IMR-90 (cell line): ENCODE results near the gene HARS2. TPM values are rescaled to one million over a fixed set of nuclear protein-coding genes. Genes with fewer than 3 reads are reported as not detected.

Source experiments
- ATAC-seq: fragments of 200-7000 bp; cut with Tn5 transposase; 2 replicates; pipeline ENCODE4 v1.9.1; 2020; ENCODE audit warnings: low read depth, mild to moderate bottlenecking, moderate library complexity
- BruUV-seq: library from RNA; stranded (reverse); fragments of 400-500 nt; replicated peaks from 2 replicates; lab custom pipeline; 2021; lab: Mats Ljungman, UMichigan
- CTCF ChIA-PET: fragments of 300-600 bp; formaldehyde crosslinking; extraction: SDS; loops from one replicate; lab custom pipeline; 2021; ENCODE audit warnings: antibody characterized with exemption; lab: Yijun Ruan, JAX
- POLR2A ChIA-PET: fragments of 300-600 bp; sonication (Branson Sonifier 250); formaldehyde crosslinking; loops from one replicate; lab custom pipeline; 2022; ENCODE audit warnings: antibody characterized with exemption; ENCODE audit not compliant: unreplicated experiment; lab: Charles Lee
- DNase-seq: peaks from one replicate; pipeline ENCODE4 v3.0.0; 2013
- H2AFZ ChIP-seq: replicated peaks from 2 replicates; pipeline ENCODE3; 2013; ENCODE audit warnings: low read length, mild to moderate bottlenecking; ENCODE audit not compliant: poor library complexity
- H2AK5ac ChIP-seq: 2 replicates; pipeline ENCODE4 v1.6.1; 2013; ENCODE audit warnings: low read depth, low read length, inconsistent platforms
- H2AK9ac ChIP-seq: replicated peaks from 2 replicates; pipeline ENCODE3; 2013; ENCODE audit warnings: mild to moderate bottlenecking, low read depth, low read length, moderate library complexity; ENCODE audit not compliant: poor library complexity
- H2BK120ac ChIP-seq: 2 replicates; pipeline ENCODE4 v1.6.1; 2013; ENCODE audit warnings: low read depth, low read length, inconsistent platforms
- H2BK15ac ChIP-seq: 3 replicates; pipeline ENCODE4 v1.6.1; 2013; ENCODE audit warnings: low read depth, low read length, inconsistent platforms
- H2BK20ac ChIP-seq: 2 replicates; pipeline ENCODE4 v1.6.1; 2013; ENCODE audit warnings: low read depth, mild to moderate bottlenecking, inconsistent platforms, low read length, moderate library complexity
- H2BK5ac ChIP-seq: 2 replicates; pipeline ENCODE4 v1.6.1; 2013; ENCODE audit warnings: mild to moderate bottlenecking, low read depth, low read length, inconsistent platforms; ENCODE audit not compliant: poor library complexity, severe bottlenecking
- H3K14ac ChIP-seq: replicated peaks from 2 replicates; pipeline ENCODE4 v1.6.1; 2013; ENCODE audit warnings: low read depth, low read length, inconsistent platforms
- H3K18ac ChIP-seq: 2 replicates; pipeline ENCODE4 v1.6.1; 2013; ENCODE audit warnings: low read depth, low read length, control low read depth
- H3K23ac ChIP-seq: 2 replicates; pipeline ENCODE4 v1.6.1; 2013; ENCODE audit warnings: low read depth, low read length, inconsistent platforms
- H3K27ac ChIP-seq: 2 replicates; pipeline ENCODE4 v1.5.1; 2013; ENCODE audit warnings: mild to moderate bottlenecking, control low read depth, low read length; ENCODE audit not compliant: insufficient read depth
- H3K27me3 ChIP-seq: 2 replicates; pipeline ENCODE4 v1.6.1; 2013; ENCODE audit warnings: low read length; ENCODE audit not compliant: control insufficient read depth, insufficient read depth
- H3K36me3 ChIP-seq: 2 replicates; pipeline ENCODE4 v1.6.1; 2013; ENCODE audit warnings: low read length, mixed read lengths; ENCODE audit not compliant: control insufficient read depth, insufficient read depth
- H3K4ac ChIP-seq: 2 replicates; pipeline ENCODE4 v1.6.1; 2013; ENCODE audit warnings: low read depth, low read length, inconsistent platforms
- H3K4me1 ChIP-seq: 2 replicates; pipeline ENCODE4 v1.6.1; 2013; ENCODE audit warnings: low read length, mixed read lengths; ENCODE audit not compliant: control insufficient read depth, insufficient read depth
- H3K4me2 ChIP-seq: 2 replicates; pipeline ENCODE4 v1.6.1; 2013; ENCODE audit warnings: low read depth, mild to moderate bottlenecking, control low read depth, low read length, moderate library complexity
- H3K4me3 ChIP-seq: 2 replicates; pipeline ENCODE4 v1.5.1; 2013; ENCODE audit warnings: low read depth, mild to moderate bottlenecking, control low read depth, low read length, moderate library complexity; ENCODE audit not compliant: insufficient read depth
- H3K56ac ChIP-seq: 2 replicates; pipeline ENCODE4 v1.6.1; 2013; ENCODE audit warnings: low read length, inconsistent platforms; ENCODE audit not compliant: insufficient read depth; ENCODE audit errors: extremely low read depth
- H3K79me1 ChIP-seq, 2 experiments: 2 replicates each; pipeline ENCODE4 v1.6.1; 2013; ENCODE audit warnings: low read length in 2 of 2, inconsistent platforms in 1 of 2, low read depth in 1 of 2
- H3K9ac ChIP-seq: 2 replicates; pipeline ENCODE4 v1.6.1; 2013; ENCODE audit warnings: low read depth, low read length, control low read depth
- H3K9me1 ChIP-seq: 2 replicates; pipeline ENCODE4 v1.6.1; 2013; ENCODE audit warnings: low read length, inconsistent platforms; ENCODE audit not compliant: insufficient read depth
- H3K9me3 ChIP-seq: 2 replicates; pipeline ENCODE4 v1.6.1; 2013; ENCODE audit warnings: low read length; ENCODE audit not compliant: control insufficient read depth, insufficient read depth
- H4K20me1 ChIP-seq: 2 replicates; pipeline ENCODE4 v1.6.1; 2013; ENCODE audit warnings: low read length, inconsistent platforms; ENCODE audit not compliant: insufficient read depth
- H4K5ac ChIP-seq: 2 replicates; pipeline ENCODE4 v1.6.1; 2013; ENCODE audit warnings: mild to moderate bottlenecking, low read depth, low read length, control low read depth
- H4K8ac ChIP-seq, 2 experiments: 2 replicates each; pipeline ENCODE4 v1.6.1; 2013; ENCODE audit warnings: low read depth in 2 of 2, low read length in 2 of 2, control low read depth in 1 of 2, inconsistent platforms in 1 of 2
- H4K91ac ChIP-seq: 2 replicates; pipeline ENCODE4 v1.6.1; 2013; ENCODE audit warnings: low read depth, low read length, inconsistent platforms; ENCODE audit not compliant: insufficient read depth
- BHLHE40 ChIP-seq: fragments of 150-350 bp; IDR thresholded peaks from 2 replicates; pipeline ENCODE4 v1.6.1; 2016; ENCODE audit warnings: mild to moderate bottlenecking, low read depth, low read length
- CEBPB ChIP-seq: IDR thresholded peaks from 2 replicates; pipeline ENCODE4 v1.6.1; 2012; ENCODE audit warnings: low read depth, low read length, improper control_type of control experiment
- CTCF ChIP-seq: conservative IDR thresholded peaks from 2 replicates; pipeline ENCODE4 v1.5.1; 2012; ENCODE audit warnings: mild to moderate bottlenecking, low read depth, low read length, improper control_type of control experiment
- FOS ChIP-seq: fragments of 150-350 bp; IDR thresholded peaks from 2 replicates; pipeline ENCODE4 v1.6.1; 2016; ENCODE audit warnings: low read depth, low read length
- MAZ ChIP-seq: IDR thresholded peaks from 2 replicates; pipeline ENCODE4 v1.6.1; 2012; ENCODE audit warnings: low read depth, mild to moderate bottlenecking, low read length, improper control_type of control experiment, moderate library complexity, borderline replicate concordance
- NFE2L2 ChIP-seq: fragments of 150-350 bp; IDR thresholded peaks from 2 replicates; pipeline ENCODE4 v1.6.1; 2016; ENCODE audit warnings: low read depth, mild to moderate bottlenecking, low read length
- POLR2A ChIP-seq: IDR thresholded peaks from 2 replicates; pipeline ENCODE4 v1.6.1; 2012; ENCODE audit warnings: mild to moderate bottlenecking, low read depth, low read length
- RAD21 ChIP-seq: IDR thresholded peaks from 2 replicates; pipeline ENCODE4 v1.6.1; 2012; ENCODE audit warnings: low read length, improper control_type of control experiment
- RCOR1 ChIP-seq: IDR thresholded peaks from 2 replicates; pipeline ENCODE4 v1.6.1; 2012; ENCODE audit warnings: mild to moderate bottlenecking, low read length, improper control_type of control experiment; ENCODE audit not compliant: insufficient replicate concordance
- RFX5 ChIP-seq: IDR thresholded peaks from 2 replicates; pipeline ENCODE4 v1.8.0; 2012; ENCODE audit warnings: low read depth, mild to moderate bottlenecking, low read length, moderate library complexity
- SMC3 ChIP-seq: fragments of 150-350 bp; IDR thresholded peaks from 2 replicates; pipeline ENCODE4 v1.6.1; 2016; ENCODE audit warnings: low read depth, mild to moderate bottlenecking, antibody characterized with exemption, low read length, moderate library complexity
- USF2 ChIP-seq: fragments of 150-350 bp; IDR thresholded peaks from 2 replicates; pipeline ENCODE4 v1.6.1; 2017; ENCODE audit warnings: mild to moderate bottlenecking, antibody characterized with exemption, low read length, low read depth
- WGBS, 2 experiments: methylation state at CpG; one replicate each; pipeline versions ENCODE4 v1.1.5 to v1.1.7; 2013; ENCODE audit warnings: missing lambda C conversion rate in 2 of 2; ENCODE audit not compliant: insufficient read length in 1 of 2; ENCODE audit errors: extremely low coverage in 2 of 2; 5-methylcytosine and 5-hydroxymethylcytosine counted together
- dilution Hi-C: fragments of 300-500 bp; cut with HindIII; formaldehyde crosslinking; loops from one replicate; pipeline ENCODE4 v1.14.3; 2018; ENCODE audit warnings: low sequenced_read_pairs; ENCODE audit not compliant: unreplicated experiment
- in situ Hi-C: fragments of 300-500 bp; cut with MboI; formaldehyde crosslinking; loops from 3 replicates; pipeline ENCODE4 v1.14.3; 2019; ENCODE audit warnings: low sequenced_read_pairs, inconsistent platforms, mixed read lengths
- intact Hi-C: fragments of 100-400 bp; cut with micrococcal nuclease; formaldehyde crosslinking; loops from 2 replicates; pipeline ENCODE4 v1.10.0; 2022
- polyA plus RNA-seq, 3 experiments: library from polyadenylated mRNA; depleted of rRNA; stranded (reverse); fragments of >200 nt; gene quantifications; 2 replicates each; pipeline ENCODE4 v1.2.3, GENCODE V29; 2012; ENCODE audit warnings: low replicate concordance in 1 of 3
- total RNA-seq: library from RNA; depleted of rRNA; stranded (reverse); fragments of >200 nt; gene quantifications from 2 replicates; pipeline ENCODE4 v1.2.3, GENCODE V29; 2012
- TF ChIP-seq, protein P1 (sequence below): fragments of 150-350 bp; IDR thresholded peaks from 2 replicates; pipeline ENCODE4 v1.6.1; 2016; ENCODE audit warnings: low read depth, mild to moderate bottlenecking, low read length, moderate library complexity, borderline replicate concordance

The HARS2 gene
- total and polyA plus RNA-seq, 2 of the 4 experiments (the other 2 are of a cell fraction), result 30.1 to 33.0 TPM

DNA sequence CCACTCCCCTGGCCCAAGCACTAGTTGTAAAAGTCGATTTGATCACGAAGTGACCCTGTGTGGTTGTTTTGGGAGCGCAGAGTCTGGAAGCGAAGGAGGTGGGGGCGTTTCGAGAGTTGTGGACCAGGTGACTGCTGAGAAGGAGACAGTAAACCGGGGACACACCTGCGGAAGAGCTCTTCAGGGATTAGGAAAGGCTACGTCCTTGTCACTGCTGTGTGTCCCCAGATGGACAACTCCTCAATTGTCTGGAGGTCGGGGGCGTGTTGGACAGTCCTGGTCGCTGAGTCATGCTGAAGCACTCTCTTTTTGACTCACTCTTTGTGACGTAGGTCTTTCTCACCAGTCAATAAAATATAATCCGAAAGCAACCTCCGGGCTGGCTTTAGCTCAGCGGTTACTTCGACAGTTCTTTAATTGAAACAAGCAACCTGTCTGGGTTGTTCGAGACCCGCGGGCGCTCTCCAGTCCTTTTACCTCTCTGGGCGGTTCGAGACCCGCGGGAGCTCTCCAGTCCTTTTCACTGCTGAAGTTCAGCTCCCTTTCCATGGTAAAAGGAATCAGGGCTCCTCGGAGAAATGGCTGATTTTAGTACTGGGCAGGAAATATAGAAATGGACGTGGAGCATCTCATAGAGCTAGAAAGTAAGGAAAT is 19.8 kb downstream of the HARS2 start:
- ChIA-PET CTCF (interaction anchor here (0.5 to 0.6 kb wide), 2 partner anchors 9 to 857 kb away, joined by 3 to 4 read pairs; no protein-coding TSS in a partner anchor), POLR2A (interaction anchor here (0.9 kb wide), 1 partner anchor 11 kb away, joined by 4 read pairs; the partner anchor contains the start of gene ZMAT2)
- ATAC-seq (peak; percentile 98), DNase-seq (peak; percentile 97)
- Histone ChIP-seq H3K27ac (peak overlapping the region; percentile 77), H2BK20ac (peak overlapping the region; percentile 30; the same call in 1 of the 2 replicates), H3K9me1 (no peaks in the 10 kb centered on the region), H3K18ac (peak overlapping the region; percentile 47), H2AK5ac (no peak overlapping the region), H4K91ac (0 out of 2 replicates have a peak overlapping the region, but pooled peaks have one; percentile 27), H2AFZ (peak overlapping the region; percentile 84), H4K8ac (peak overlapping the region in 1 of 2 experiments; percentile 67; a peak in 2 of 4 replicates), H3K9ac (peak overlapping the region; percentile 72), H3K23ac (0 out of 2 replicates have a peak overlapping the region, but pooled peaks have one; percentile 6), H3K36me3 (peaks cover 2% of the 10 kb centered on the region), H3K4me3 (peak overlapping the region; percentile 60), H3K4me2 (peak overlapping the region; percentile 81), H3K4me1 (no peaks in the 10 kb centered on the region), H3K79me1 (no peaks in the 10 kb centered on the region), H3K27me3 (no peaks in the 10 kb centered on the region), H2BK15ac (peak overlapping the region; percentile 42; the same call in 1 of the 3 replicates), H3K9me3 (no peaks in the 10 kb centered on the region), H3K56ac (0 out of 2 replicates have a peak overlapping the region, but pooled peaks have one; percentile 55), H3K14ac (peak overlapping the region; percentile 8; the same call in 1 of the 2 replicates), H4K5ac (peak overlapping the region; percentile 47), H4K20me1 (0 out of 2 replicates have a peak, but pooled peaks cover 5% of the 10 kb centered on the region), H2AK9ac (peak overlapping the region; percentile 15), H2BK120ac (peak overlapping the region; percentile 49), H2BK5ac (peak overlapping the region; percentile 51), H3K4ac (peak overlapping the region; percentile 37)
- WGBS, 2 experiments, result 5% methylated on average over 16 of the region's 27 CpGs; no CpG with 5 or more reads in 1 of the 2 experiments
- intact Hi-C loops, result no loop called here
- no TSS peak for BruUV-seq
- in situ Hi-C loops, result no loop called here
- dilution Hi-C loops, result no loop called here
- TF ChIP-seq CEBPB (no peak; the same call in 1 of the 2 replicates), SMC3 (no peak; the same call in 1 of the 2 replicates), MAZ (peak; percentile 69; the same call in 1 of the 2 replicates), CTCF (no peak), BHLHE40 (no peak), RAD21 (no peak), FOS (peak; percentile 99), RCOR1 (peak; percentile 28), NFE2L2 (peak; percentile 94), POLR2A (peak; percentile 83), RFX5 (no peak), USF2 (no peak)
- TF ChIP-seq, protein P1, sequence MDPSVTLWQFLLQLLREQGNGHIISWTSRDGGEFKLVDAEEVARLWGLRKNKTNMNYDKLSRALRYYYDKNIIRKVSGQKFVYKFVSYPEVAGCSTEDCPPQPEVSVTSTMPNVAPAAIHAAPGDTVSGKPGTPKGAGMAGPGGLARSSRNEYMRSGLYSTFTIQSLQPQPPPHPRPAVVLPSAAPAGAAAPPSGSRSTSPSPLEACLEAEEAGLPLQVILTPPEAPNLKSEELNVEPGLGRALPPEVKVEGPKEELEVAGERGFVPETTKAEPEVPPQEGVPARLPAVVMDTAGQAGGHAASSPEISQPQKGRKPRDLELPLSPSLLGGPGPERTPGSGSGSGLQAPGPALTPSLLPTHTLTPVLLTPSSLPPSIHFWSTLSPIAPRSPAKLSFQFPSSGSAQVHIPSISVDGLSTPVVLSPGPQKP, result no peak
